NAMALWA (cell line): Measurements from ENCODE around the gene ZNF256.

Experiments
- DNase-seq: peaks from one replicate; pipeline ENCODE4 v3.0.0-alpha.2; 2015; ENCODE audit warnings: low spot score

The ZNF256 gene

GRCh38 chr19:57947419-57948134 lies at the start of gene ZNF256:
Gene ZNF256 (minus strand): TSS chr19:57947706. CDS start chr19:57947474, 232 bp downstream.
- DNase-seq: peak; percentile 79

- DNase-seq: no peak
Measured at GRCh38 chr19:57992841-57993240, 45.3 kb upstream of the ZNF256 start.

GRCh38 chr19:57978586-57979289 lies 31.2 kb upstream of the ZNF256 start:
- no peak for DNase-seq

- DNase-seq: no peak
Measured at GRCh38 chr19:57974434-57974833, 26.9 kb upstream of the ZNF256 start, which contains the start of gene C19orf18. Gene C19orf18 (minus strand): TSS chr19:57974534. CDS start chr19:57974432, 102 bp downstream.

GRCh38 chr19:57964761-57965160 lies 17.3 kb upstream of the ZNF256 start:
- DNase-seq: no peak

- no peak for DNase-seq
Measured at GRCh38 chr19:57961785-57962184, 14.3 kb upstream of the ZNF256 start.

- DNase-seq: no peak
Measured at GRCh38 chr19:57954996-57955395, 7.5 kb upstream of the ZNF256 start.

GRCh38 chr19:57949702-57950101 lies 2.2 kb upstream of the ZNF256 start:
- no peak for DNase-seq

- no peak for DNase-seq
Measured at GRCh38 chr19:57949296-57949695, 1.8 kb upstream of the ZNF256 start.

- DNase-seq: no peak
Measured at GRCh38 chr19:57947088-57947418, 453 bp downstream of the ZNF256 start.

- no peak for DNase-seq
Measured at GRCh38 chr19:57946316-57946715, 1.2 kb downstream of the ZNF256 start.

GRCh38 chr19:57941593-57941992 lies 5.9 kb downstream of the ZNF256 start:
- no peak for DNase-seq

- DNase-seq: no peak
Measured at GRCh38 chr19:57935731-57936130, 11.8 kb downstream of the ZNF256 start.

GRCh38 chr19:57934820-57935665 lies 12.5 kb downstream of the ZNF256 start, which contains the start of gene ZNF418:
Gene ZNF418 (minus strand): TSS chr19:57935402. CDS start chr19:57933822, 1,580 bp downstream.
- no peak for DNase-seq

- no peak for DNase-seq
Measured at GRCh38 chr19:57927587-57927986, 19.9 kb downstream of the ZNF256 start.

GRCh38 chr19:57916168-57916995 lies 31.1 kb downstream of the ZNF256 start, which contains the start of gene ZNF417:
Gene ZNF417 (minus strand): TSS chr19:57916592. CDS start chr19:57916411, 181 bp downstream.
- DNase-seq: peak; percentile 98

- no peak for DNase-seq
Measured at GRCh38 chr19:57914531-57914930, 33.0 kb downstream of the ZNF256 start.

- no peak for DNase-seq
Measured at GRCh38 chr19:57907394-57907793, 40.1 kb downstream of the ZNF256 start.

- DNase-seq: no peak
Measured at GRCh38 chr19:57905258-57905657, 42.2 kb downstream of the ZNF256 start.

GRCh38 chr19:57903618-57904184 lies 43.8 kb downstream of the ZNF256 start:
- DNase-seq: no peak

- no peak for DNase-seq
Measured at GRCh38 chr19:57900311-57900710, 47.2 kb downstream of the ZNF256 start.
